ENCODE measurements around the gene LIN52.

DNA sequence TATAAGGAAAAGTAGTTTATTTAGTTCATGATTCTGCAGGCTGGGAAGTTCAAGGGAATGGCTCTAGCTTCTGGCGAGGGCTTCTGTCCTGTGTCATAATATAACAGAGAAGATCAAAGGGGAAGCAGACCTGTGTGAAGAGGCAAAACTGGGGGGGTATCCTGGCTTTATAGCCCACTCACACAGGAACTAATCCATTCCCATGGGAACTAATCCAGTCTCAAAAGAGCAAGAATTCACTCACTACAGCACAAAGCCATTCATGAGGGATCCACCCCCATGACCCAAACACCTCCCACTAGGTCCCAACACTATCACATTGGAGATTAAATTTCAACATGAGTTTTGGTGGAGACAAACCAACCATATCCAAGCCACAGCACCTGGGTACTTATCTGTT lies 7.4 kb upstream of the LIN52 start:
- no peak for TF ChIP-seq EZH2 (IDR thresholded peaks at IDR 0.05; ENCODE audit: borderline replicate concordance, low read depth, low read length, poor library complexity, severe bottlenecking)
- no peak for TF ChIP-seq CTCF (conservative IDR thresholded peaks at IDR 0.05; ENCODE audit: low read depth, low read length)

Measured in A673 (cell line).